HG03039 (cell line): Measurements from ENCODE around the gene ABCD3.

Experiments used
- ATAC-seq: cut with Tn5 transposase; IDR thresholded peaks from one replicate; pipeline ENCODE4 v1.9.1; 2021; ENCODE audit warnings: mild to moderate bottlenecking, moderate library complexity; ENCODE audit not compliant: unreplicated experiment

ABCD3 gene

GRCh38 chr1:94456736-94457135 is 38.5 kb downstream of the ABCD3 start:
- ATAC-seq = no peak

GRCh38 chr1:94462606-94463005 is 44.4 kb downstream of the ABCD3 start:
- no peak for ATAC-seq

GRCh38 chr1:94463056-94463764 is 45.0 kb downstream of the ABCD3 start:
- ATAC-seq = no peak

GRCh38 chr1:94463765-94464330 is 45.7 kb downstream of the ABCD3 start:
- ATAC-seq = no peak

- ATAC-seq = no peak
Measured at GRCh38 chr1:94468708-94469107, 50.5 kb downstream of the ABCD3 start.

- ATAC-seq = no peak
Measured at GRCh38 chr1:94471271-94471670, 53.1 kb downstream of the ABCD3 start.

GRCh38 chr1:94475232-94475631 is 57.0 kb downstream of the ABCD3 start:
- ATAC-seq = no peak

- no peak for ATAC-seq
Measured at GRCh38 chr1:94479682-94480081, 61.5 kb downstream of the ABCD3 start.

- peak; percentile 77 for ATAC-seq
Measured at GRCh38 chr1:94481473-94481933, 63.3 kb downstream of the ABCD3 start.

GRCh38 chr1:94486990-94487389 is 68.8 kb downstream of the ABCD3 start:
- ATAC-seq = no peak

GRCh38 chr1:94490556-94490955 is 72.4 kb downstream of the ABCD3 start:
- no peak for ATAC-seq

- ATAC-seq = no peak
Measured at GRCh38 chr1:94496076-94496755, 78.0 kb downstream of the ABCD3 start.

- ATAC-seq = no peak
Measured at GRCh38 chr1:94501426-94501825, 83.2 kb downstream of the ABCD3 start.

- ATAC-seq = no peak
Measured at GRCh38 chr1:94501935-94502334, 83.7 kb downstream of the ABCD3 start.

- ATAC-seq = no peak
Measured at GRCh38 chr1:94503153-94503552, 85.0 kb downstream of the ABCD3 start.

GRCh38 chr1:94504601-94505000 is 86.4 kb downstream of the ABCD3 start:
- no peak for ATAC-seq

- no peak for ATAC-seq
Measured at GRCh38 chr1:94512816-94513215, 94.6 kb downstream of the ABCD3 start.

GRCh38 chr1:94514095-94514727 is 96.0 kb downstream of the ABCD3 start:
- no peak for ATAC-seq

GRCh38 chr1:94515296-94515947 is 97.2 kb downstream of the ABCD3 start:
- no peak for ATAC-seq

- no peak for ATAC-seq
Measured at GRCh38 chr1:94519351-94519750, 101.2 kb downstream of the ABCD3 start.

GRCh38 chr1:94522304-94522703 is 104.1 kb downstream of the ABCD3 start:
- no peak for ATAC-seq
